Stomach (tissue), 9 donors: ENCODE results near the gene ACSBG1. TPM values are rescaled to one million over a fixed set of nuclear protein-coding genes. Genes with fewer than 3 reads are reported as not detected.

Experiments used
- DNase-seq, 2 donors: peaks; one replicate each; pipeline versions ENCODE4 v3.0.0 to v3.0.0-alpha.2; 2013 to 2019
- H3K27ac ChIP-seq, 5 donors: fragments of 200-600 bp in 4 of 5; sonication (generic) in 4 of 5; one replicate each; pipeline ENCODE4 v1.5.1; 2013 to 2019; ENCODE audit warnings: mild to moderate bottlenecking in 1 of 5, moderate library complexity in 1 of 5
- H3K27me3 ChIP-seq, 3 donors: fragments of 200-600 bp; sonication (generic); one replicate each; pipeline ENCODE4 v1.5.1; 2017 to 2019; ENCODE audit warnings: mixed run types in 1 of 3
- H3K36me3 ChIP-seq, 4 donors: fragments of 200-600 bp; sonication (generic); 1 replicate in 3 of 4; 2 replicates in 1 of 4; pipeline ENCODE4 v1.5.1; 2016 to 2019
- H3K4me1 ChIP-seq, 4 donors: fragments of 200-600 bp; sonication (generic); one replicate each; pipeline ENCODE4 v1.5.1; 2016 to 2019
- H3K4me3 ChIP-seq, 4 donors: fragments of 200-600 bp; sonication (generic) in 3 of 4; one replicate each; pipeline ENCODE4 v1.5.1; 2016 to 2019; ENCODE audit warnings: mild to moderate bottlenecking in 1 of 4
- H3K9me3 ChIP-seq, 4 donors: fragments of 200-600 bp; sonication (generic); one replicate each; pipeline ENCODE4 v1.5.1; 2016 to 2019
- EP300 ChIP-seq: sonication (generic); formaldehyde crosslinking; IDR thresholded peaks from one replicate; pipeline ENCODE4 v1.6.1; 2017; ENCODE audit warnings: antibody characterized with exemption
- POLR2A ChIP-seq, 4 donors: fragments of 450-650 bp; IDR thresholded peaks; one replicate each; pipeline ENCODE4 v1.6.1; 2016; ENCODE audit warnings: antibody characterized with exemption in 4 of 4, control low read depth in 2 of 4, mild to moderate bottlenecking in 1 of 4, moderate library complexity in 1 of 4
- POLR2AphosphoS5 ChIP-seq, 3 donors: sonication (generic); formaldehyde crosslinking; IDR thresholded peaks; one replicate each; pipeline ENCODE4 v1.6.1; 2016; ENCODE audit warnings: antibody characterized with exemption in 3 of 3
- WGBS, 5 donors: extraction: QIAGEN DNeasy Blood & Tissue Kit in 3 of 5; methylation state at CpG; one replicate each; pipeline versions ENCODE4 v1.1.5 to v1.1.7; 2013 to 2018; 5-methylcytosine and 5-hydroxymethylcytosine counted together
- intact Hi-C: fragments of 100-400 bp; cut with DNase I; formaldehyde crosslinking; loops from one replicate; pipeline ENCODE4 v1.15.1; 2023; ENCODE audit warnings: low total_unique reads
- polyA plus RNA-seq, 3 donors: library from polyadenylated mRNA; stranded (reverse); fragments of 200-250 nt; gene quantifications; one replicate each; pipeline ENCODE4 v1.2.3, GENCODE V29; 2013
- total RNA-seq, 5 donors: library from RNA; depleted of rRNA; stranded (reverse); fragments of >200 nt; gene quantifications; one replicate each; pipeline versions ENCODE4 v1.1.0 to v1.2.3, GENCODE V29; 2014 to 2016
- TF ChIP-seq, protein P1 (sequence below), 7 experiments: fragments of 450-650 bp in 4 of 7; fragments of 200-600 bp in 3 of 7; sonication (generic) in 3 of 7; IDR thresholded peaks; one replicate each; pipeline ENCODE4 v1.5.1; 2016 to 2019; ENCODE audit warnings: antibody characterized with exemption in 7 of 7, control low read depth in 2 of 7, mild to moderate bottlenecking in 1 of 7
- donor health status: healthy with polysubstance abuse.
- donor health status: Bipolar disorder and iron deficiency.
- donor health status: healthy.

ACSBG1 gene
- total and polyA plus RNA-seq, 8 donors = under 0.01 to 1.5 (median 0.15) TPM; not detected in 3

DNA sequence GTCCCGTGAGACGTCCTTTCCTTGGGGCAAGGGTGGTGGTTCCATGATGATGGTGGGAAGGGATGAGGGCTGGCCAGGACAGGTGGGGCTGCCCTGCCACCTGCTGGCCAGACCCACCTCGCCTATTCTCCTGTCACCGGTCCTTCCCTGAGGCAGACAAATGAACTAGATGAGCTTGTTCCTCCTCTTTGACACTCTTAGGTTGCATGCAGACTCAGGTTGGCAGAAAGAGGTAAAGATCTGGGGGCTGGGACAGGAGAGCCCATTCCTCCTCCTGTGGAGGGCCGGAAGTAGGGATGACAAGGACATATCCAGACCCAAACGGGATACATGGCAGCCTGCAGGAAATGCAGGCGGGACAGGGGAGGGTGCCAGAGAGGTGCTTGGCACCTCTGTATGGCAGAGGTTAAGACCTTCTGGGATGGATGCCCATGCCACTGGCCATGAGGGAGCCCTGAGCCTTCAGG lies 38.6 kb downstream of the ACSBG1 start:
- 17 to 40% (median 20%) methylated on average over 7 of the region's 7 CpGs for WGBS, 5 donors
- no peak overlapping the region for H3K27ac ChIP-seq
- no peaks in the 10 kb centered on the region for H3K36me3 ChIP-seq
- peak; percentile 50 to 69 for DNase-seq
- no peaks in the 10 kb centered on the region for H3K4me1 ChIP-seq
- peaks cover 0 to 6% (median 0%) of the 10 kb centered on the region in 3 donors for H3K27me3 ChIP-seq
- TF ChIP-seq POLR2A (IDR thresholded peaks at IDR 0.05) = no peak
- TF ChIP-seq, protein P1, sequence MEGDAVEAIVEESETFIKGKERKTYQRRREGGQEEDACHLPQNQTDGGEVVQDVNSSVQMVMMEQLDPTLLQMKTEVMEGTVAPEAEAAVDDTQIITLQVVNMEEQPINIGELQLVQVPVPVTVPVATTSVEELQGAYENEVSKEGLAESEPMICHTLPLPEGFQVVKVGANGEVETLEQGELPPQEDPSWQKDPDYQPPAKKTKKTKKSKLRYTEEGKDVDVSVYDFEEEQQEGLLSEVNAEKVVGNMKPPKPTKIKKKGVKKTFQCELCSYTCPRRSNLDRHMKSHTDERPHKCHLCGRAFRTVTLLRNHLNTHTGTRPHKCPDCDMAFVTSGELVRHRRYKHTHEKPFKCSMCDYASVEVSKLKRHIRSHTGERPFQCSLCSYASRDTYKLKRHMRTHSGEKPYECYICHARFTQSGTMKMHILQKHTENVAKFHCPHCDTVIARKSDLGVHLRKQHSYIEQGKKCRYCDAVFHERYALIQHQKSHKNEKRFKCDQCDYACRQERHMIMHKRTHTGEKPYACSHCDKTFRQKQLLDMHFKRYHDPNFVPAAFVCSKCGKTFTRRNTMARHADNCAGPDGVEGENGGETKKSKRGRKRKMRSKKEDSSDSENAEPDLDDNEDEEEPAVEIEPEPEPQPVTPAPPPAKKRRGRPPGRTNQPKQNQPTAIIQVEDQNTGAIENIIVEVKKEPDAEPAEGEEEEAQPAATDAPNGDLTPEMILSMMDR (IDR thresholded peaks at IDR 0.05) = peak in 5 of 7 experiments; percentile 49 to 76 (median 65)
- H3K4me3 ChIP-seq = no peak overlapping the region
- H3K9me3 ChIP-seq = no peaks in the 10 kb centered on the region
- intact Hi-C loops = loop anchor here (5.0 kb wide), 1 partner anchor 83 kb away; no protein-coding TSS in a partner anchor

DNA sequence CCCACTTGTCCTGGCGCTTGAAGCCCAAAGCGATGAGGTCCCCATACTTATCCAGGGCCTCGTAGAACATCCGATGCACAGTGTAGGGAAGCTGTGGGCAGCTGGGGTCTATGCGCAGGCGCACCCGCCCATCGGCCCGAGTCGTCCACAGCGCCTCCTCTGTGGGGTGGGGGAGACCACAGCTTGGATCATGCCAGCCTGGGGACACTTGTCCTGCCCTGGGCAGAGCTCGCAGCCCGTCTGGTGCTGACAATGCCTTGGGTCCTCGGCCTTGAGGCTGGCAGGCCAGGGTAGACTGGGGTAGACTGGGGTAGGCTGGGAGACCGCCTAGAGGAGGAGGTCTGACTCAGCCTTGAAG lies 39.8 kb downstream of the ACSBG1 start:
- Histone ChIP-seq H3K4me3 (no peak overlapping the region), H3K27me3 (peaks cover 0 to 6% (median 0%) of the 10 kb centered on the region in 3 donors), H3K9me3 (no peaks in the 10 kb centered on the region), H3K4me1 (no peaks in the 10 kb centered on the region), H3K36me3 (no peaks in the 10 kb centered on the region), H3K27ac (no peak overlapping the region)
- intact Hi-C loops = no loop called here
- WGBS, 5 donors = 87 to 93% (median 91%) methylated on average over 15 of the region's 15 CpGs
- TF ChIP-seq, protein P1 (IDR thresholded peaks at IDR 0.05) = no peak
- TF ChIP-seq POLR2AphosphoS5 (IDR thresholded peaks at IDR 0.05) (no peak), EP300 (no peak), POLR2A (IDR thresholded peaks at IDR 0.05) (no peak)
- DNase-seq = peak in 1 of 2 donors; percentile 16

DNA sequence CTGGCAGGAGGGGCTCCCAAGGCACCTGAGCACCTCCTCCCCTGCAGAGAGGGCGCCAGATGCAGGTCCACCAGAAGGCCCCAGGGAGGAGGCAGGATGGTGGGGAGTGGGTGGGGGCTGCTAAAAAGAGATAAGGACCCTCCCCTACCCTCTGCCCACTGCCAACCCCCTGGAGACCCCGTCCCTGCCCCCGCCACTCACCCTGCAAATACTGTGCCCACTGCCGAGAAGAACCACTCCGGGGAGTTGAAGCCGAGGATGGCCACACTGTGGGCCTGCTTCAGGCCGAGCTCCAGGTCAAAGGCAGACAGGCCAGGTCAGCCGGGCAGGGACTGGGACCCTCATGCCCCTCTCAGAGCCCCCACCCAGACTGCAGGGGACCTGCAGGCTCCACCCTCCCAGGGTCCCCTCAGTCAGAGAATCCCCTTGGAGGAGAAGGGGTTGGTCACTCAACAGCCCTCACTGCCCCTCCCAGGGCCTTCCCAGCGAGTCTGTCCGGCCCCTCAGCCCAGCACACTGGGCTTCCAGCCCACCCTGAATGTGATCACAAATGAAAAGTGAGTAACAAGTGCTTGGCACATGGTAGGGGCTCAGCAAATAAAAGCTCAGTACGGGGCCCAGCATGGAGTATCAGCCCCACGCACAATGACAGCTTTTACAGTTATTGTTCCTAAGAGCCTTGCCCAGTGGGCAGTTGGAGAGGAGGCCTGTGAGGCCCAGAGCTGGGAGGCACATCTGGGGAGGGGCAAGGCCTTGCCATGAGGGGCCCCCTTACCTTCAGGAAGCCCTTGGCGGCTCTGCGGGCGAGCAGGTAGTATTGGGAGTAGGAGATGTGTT lies 40.4 kb downstream of the ACSBG1 start:
- no peak for TF ChIP-seq POLR2AphosphoS5 (IDR thresholded peaks at IDR 0.05)
- TF ChIP-seq, protein P1 (IDR thresholded peaks at IDR 0.05) = no peak

DNA sequence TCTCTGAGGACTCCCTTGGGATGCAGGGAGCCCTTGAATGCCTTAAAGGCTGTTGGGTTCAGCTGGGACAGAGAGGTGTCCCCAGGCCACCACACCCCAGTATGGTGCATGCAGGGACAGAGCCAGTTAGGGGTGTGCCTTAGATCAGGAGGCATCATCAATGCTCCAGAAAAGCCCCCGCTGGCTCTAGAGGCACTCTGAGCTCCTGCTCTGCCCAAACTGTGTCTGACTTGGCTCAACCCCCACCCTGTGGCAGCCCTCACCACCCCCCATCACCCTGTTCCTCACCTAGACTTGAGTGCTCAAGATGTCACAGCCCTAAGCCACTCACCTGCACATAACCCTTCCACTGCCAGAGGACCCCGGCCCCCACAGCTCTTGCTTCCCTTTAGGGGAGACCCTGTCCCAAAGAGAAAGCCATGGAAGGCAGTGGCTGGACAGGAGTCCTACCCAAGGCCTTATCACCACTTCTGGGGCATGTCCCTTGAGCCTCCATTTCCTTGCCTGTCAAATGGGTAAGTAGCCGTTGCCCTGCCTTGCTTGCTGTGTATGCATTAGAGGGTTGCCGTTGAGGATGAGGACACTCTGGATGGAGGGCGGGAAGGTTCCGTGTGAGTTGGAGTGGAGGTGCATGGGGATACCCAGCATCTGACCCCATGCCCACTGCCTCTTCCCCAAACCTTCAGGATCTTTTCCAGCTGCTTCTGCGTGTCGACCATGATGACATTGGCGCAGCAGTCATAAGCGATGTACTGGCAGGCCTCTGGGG lies 41.4 kb downstream of the ACSBG1 start:
- peak in 1 of 2 donors; percentile 15 for DNase-seq

More for the DNA sequence above, 40.4 kb downstream of the ACSBG1 start:
- Histone ChIP-seq H3K27me3 (peaks cover 0 to 6% (median 0%) of the 10 kb centered on the region in 3 donors), H3K4me1 (no peaks in the 10 kb centered on the region), H3K36me3 (no peaks in the 10 kb centered on the region), H3K27ac (no peak overlapping the region), H3K4me3 (no peak overlapping the region), H3K9me3 (no peaks in the 10 kb centered on the region)
- intact Hi-C loops = no loop called here
- peak in 1 of 2 donors; percentile 17 for DNase-seq
- 77 to 89% (median 81%) methylated on average over 8 to 15 of the region's 15 CpGs for WGBS, 5 donors

More for the DNA sequence above, 41.4 kb downstream of the ACSBG1 start:
- intact Hi-C loops = no loop called here
- no peak overlapping the region for H3K27ac ChIP-seq
- H3K9me3 ChIP-seq = no peaks in the 10 kb centered on the region
- no peak overlapping the region for H3K4me3 ChIP-seq
- no peaks in the 10 kb centered on the region for H3K4me1 ChIP-seq
- peaks cover 0 to 6% (median 0%) of the 10 kb centered on the region in 3 donors for H3K27me3 ChIP-seq
- H3K36me3 ChIP-seq = no peaks in the 10 kb centered on the region
- 89 to 94% (median 91%) methylated on average over 9 to 10 of the region's 10 CpGs for WGBS, 5 donors
- TF ChIP-seq POLR2AphosphoS5 (IDR thresholded peaks at IDR 0.05) (no peak), POLR2A (IDR thresholded peaks at IDR 0.05) (no peak), EP300 (no peak)
- TF ChIP-seq, protein P1 (IDR thresholded peaks at IDR 0.05) = no peak
